ENCODE measurements around the gene PBX2. TPM values are rescaled to one million over a fixed set of nuclear protein-coding genes. Genes with fewer than 3 reads are reported as not detected.

The PBX2 gene
- total and polyA plus RNA-seq, 10 of the 15 experiments (the other 5 are each of a cell fraction or from before 2014, with no cell fraction given): 0.84 to 66.5 (median 20.6) TPM

GRCh38 chr6:32178547-32179440 lies 11.2 kb downstream of the PBX2 start (continued):
- TF ChIP-seq TARDBP (IDR thresholded peaks at IDR 0.05; ENCODE audit: borderline replicate concordance): no peak
- 0 out of 3 replicates have a peak, but pooled peaks of 1 of the 2 experiments have one; percentile 10 for TF ChIP-seq EGR1 (IDR thresholded peaks at IDR 0.05; ENCODE audit: borderline replicate concordance in 1 of 2, low read depth in 2 of 2, low read length in 2 of 2)
- peak; percentile 68; the same call in 1 of the 2 replicates for TF ChIP-seq E2F4 (IDR thresholded peaks at IDR 0.05; ENCODE audit: low read depth, low read length)
- TF ChIP-seq POLR2A (IDR thresholded peaks at IDR 0.05; ENCODE audit: low read depth, low read length): peak; percentile 48; the same call in 1 of the 2 replicates
- no peak for TF ChIP-seq SREBF2 (IDR thresholded peaks at IDR 0.05; ENCODE audit: low read length)
- no peak for TF ChIP-seq ZBTB40 (IDR thresholded peaks at IDR 0.05; ENCODE audit: borderline replicate concordance)
- no peak for TF ChIP-seq RB1 (IDR thresholded peaks at IDR 0.05; ENCODE audit: borderline replicate concordance)
- TF ChIP-seq SPI1 (IDR thresholded peaks at IDR 0.05; ENCODE audit: borderline replicate concordance, insufficient read depth, low read depth, low read length): no peak
- TF ChIP-seq IKZF1 (conservative IDR thresholded peaks at IDR 0.05): peak; percentile 23
- TF ChIP-seq RELA (IDR thresholded peaks at IDR 0.05; ENCODE audit: borderline replicate concordance, partially characterized antibody): peak; percentile 24
- TF ChIP-seq HDGF (IDR thresholded peaks at IDR 0.05): no peak
- no peak for TF ChIP-seq POLR2AphosphoS2 (IDR thresholded peaks at IDR 0.05; ENCODE audit: low read depth, low read length)
- peak; percentile 55 for TF ChIP-seq RUNX3 (IDR thresholded peaks at IDR 0.05; ENCODE audit: low read length)
- no peak; the same call in 1 of the 2 replicates for TF ChIP-seq SIN3A (IDR thresholded peaks at IDR 0.05; ENCODE audit: low read depth, low read length)
- TF ChIP-seq NKRF (conservative IDR thresholded peaks at IDR 0.05): peak; percentile 94
- TF ChIP-seq IKZF2 (IDR thresholded peaks at IDR 0.05): peak; percentile 16 to 34; a peak in 2 of 4 replicates
- no peak for TF ChIP-seq NR2F1 (conservative IDR thresholded peaks at IDR 0.05)
- TF ChIP-seq RAD51 (IDR thresholded peaks at IDR 0.05): peak; percentile 61; the same call in 1 of the 2 replicates
- TF ChIP-seq CTCF (IDR thresholded peaks at IDR 0.05 in 2 of 3, conservative IDR thresholded peaks at IDR 0.05 in 1 of 3; ENCODE audit: control insufficient read depth in 2 of 3, extremely low read depth in 1 of 3, insufficient read depth in 1 of 3, low read depth in 3 of 3, low read length in 3 of 3): no peak
- TF ChIP-seq CHD4 (IDR thresholded peaks at IDR 0.05): no peak
- no peak for TF ChIP-seq BCL11A (IDR thresholded peaks at IDR 0.05; ENCODE audit: low read depth, low read length)
